Stomach (tissue), 9 donors: ENCODE data around the gene CX3CL1. TPM values are rescaled to one million over a fixed set of nuclear protein-coding genes. Genes with fewer than 3 reads are reported as not detected.

Experiments used
- DNase-seq, 2 donors: peaks; one replicate each; pipeline versions ENCODE4 v3.0.0 to v3.0.0-alpha.2; 2013 to 2019
- H3K27ac ChIP-seq, 5 donors: fragments of 200-600 bp in 4 of 5; sonication (generic) in 4 of 5; one replicate each; pipeline ENCODE4 v1.5.1; 2013 to 2019; ENCODE audit warnings: mild to moderate bottlenecking in 1 of 5, moderate library complexity in 1 of 5
- H3K27me3 ChIP-seq, 3 donors: fragments of 200-600 bp; sonication (generic); one replicate each; pipeline ENCODE4 v1.5.1; 2017 to 2019; ENCODE audit warnings: mixed run types in 1 of 3
- H3K36me3 ChIP-seq, 4 donors: fragments of 200-600 bp; sonication (generic); 1 replicate in 3 of 4; 2 replicates in 1 of 4; pipeline ENCODE4 v1.5.1; 2016 to 2019
- H3K4me1 ChIP-seq, 4 donors: fragments of 200-600 bp; sonication (generic); one replicate each; pipeline ENCODE4 v1.5.1; 2016 to 2019
- H3K4me3 ChIP-seq, 4 donors: fragments of 200-600 bp; sonication (generic) in 3 of 4; one replicate each; pipeline ENCODE4 v1.5.1; 2016 to 2019; ENCODE audit warnings: mild to moderate bottlenecking in 1 of 4
- H3K9me3 ChIP-seq, 4 donors: fragments of 200-600 bp; sonication (generic); one replicate each; pipeline ENCODE4 v1.5.1; 2016 to 2019
- EP300 ChIP-seq: sonication (generic); formaldehyde crosslinking; IDR thresholded peaks from one replicate; pipeline ENCODE4 v1.6.1; 2017; ENCODE audit warnings: antibody characterized with exemption
- POLR2A ChIP-seq, 4 donors: fragments of 450-650 bp; IDR thresholded peaks; one replicate each; pipeline ENCODE4 v1.6.1; 2016; ENCODE audit warnings: antibody characterized with exemption in 4 of 4, control low read depth in 2 of 4, mild to moderate bottlenecking in 1 of 4, moderate library complexity in 1 of 4
- POLR2AphosphoS5 ChIP-seq, 3 donors: sonication (generic); formaldehyde crosslinking; IDR thresholded peaks; one replicate each; pipeline ENCODE4 v1.6.1; 2016; ENCODE audit warnings: antibody characterized with exemption in 3 of 3
- WGBS, 5 donors: extraction: QIAGEN DNeasy Blood & Tissue Kit in 3 of 5; methylation state at CpG; one replicate each; pipeline versions ENCODE4 v1.1.5 to v1.1.7; 2013 to 2018; 5-methylcytosine and 5-hydroxymethylcytosine counted together
- intact Hi-C: fragments of 100-400 bp; cut with DNase I; formaldehyde crosslinking; loops from one replicate; pipeline ENCODE4 v1.15.1; 2023; ENCODE audit warnings: low total_unique reads
- polyA plus RNA-seq, 3 donors: library from polyadenylated mRNA; stranded (reverse); fragments of 200-250 nt; gene quantifications; one replicate each; pipeline ENCODE4 v1.2.3, GENCODE V29; 2013
- total RNA-seq, 5 donors: library from RNA; depleted of rRNA; stranded (reverse); fragments of >200 nt; gene quantifications; one replicate each; pipeline versions ENCODE4 v1.1.0 to v1.2.3, GENCODE V29; 2014 to 2016
- TF ChIP-seq, protein P1 (sequence below), 7 experiments: fragments of 450-650 bp in 4 of 7; fragments of 200-600 bp in 3 of 7; sonication (generic) in 3 of 7; IDR thresholded peaks; one replicate each; pipeline ENCODE4 v1.5.1; 2016 to 2019; ENCODE audit warnings: antibody characterized with exemption in 7 of 7, control low read depth in 2 of 7, mild to moderate bottlenecking in 1 of 7
- donor health status: healthy with polysubstance abuse.
- donor health status: Bipolar disorder and iron deficiency.
- donor health status: healthy.

Gene CX3CL1
- total and polyA plus RNA-seq, 8 donors = 1.3 to 43.8 (median 6.7) TPM; not detected in 2

DNA sequence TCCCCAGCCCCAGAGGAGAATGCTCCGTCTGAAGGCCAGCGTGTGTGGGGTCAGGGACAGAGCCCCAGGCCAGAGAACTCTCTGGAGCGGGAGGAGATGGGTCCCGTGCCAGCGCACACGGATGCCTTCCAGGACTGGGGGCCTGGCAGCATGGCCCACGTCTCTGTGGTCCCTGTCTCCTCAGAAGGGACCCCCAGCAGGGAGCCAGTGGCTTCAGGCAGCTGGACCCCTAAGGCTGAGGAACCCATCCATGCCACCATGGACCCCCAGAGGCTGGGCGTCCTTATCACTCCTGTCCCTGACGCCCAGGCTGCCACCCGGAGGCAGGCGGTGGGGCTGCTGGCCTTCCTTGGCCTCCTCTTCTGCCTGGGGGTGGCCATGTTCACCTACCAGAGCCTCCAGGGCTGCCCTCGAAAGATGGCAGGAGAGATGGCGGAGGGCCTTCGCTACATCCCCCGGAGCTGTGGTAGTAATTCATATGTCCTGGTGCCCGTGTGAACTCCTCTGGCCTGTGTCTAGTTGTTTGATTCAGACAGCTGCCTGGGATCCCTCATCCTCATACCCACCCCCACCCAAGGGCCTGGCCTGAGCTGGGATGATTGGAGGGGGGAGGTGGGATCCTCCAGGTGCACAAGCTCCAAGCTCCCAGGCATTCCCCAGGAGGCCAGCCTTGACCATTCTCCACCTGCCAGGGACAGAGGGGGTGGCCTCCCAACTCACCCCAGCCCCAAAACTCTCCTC lies 10.4 kb downstream of the CX3CL1 start:
- H3K27ac ChIP-seq = no peak overlapping the region
- DNase-seq = no peak
- intact Hi-C loops = no loop called here
- peaks cover 0 to 17% (median 11%) of the 10 kb centered on the region in 4 donors for H3K36me3 ChIP-seq
- 89 to 95% (median 94%) methylated on average over 7 to 16 of the region's 16 CpGs for WGBS, 5 donors
- no peak for TF ChIP-seq POLR2A (IDR thresholded peaks at IDR 0.05)
- H3K4me1 ChIP-seq = peaks cover 0 to 49% (median 28%) of the 10 kb centered on the region in 4 donors
- no peak overlapping the region for H3K4me3 ChIP-seq
- no peaks in the 10 kb centered on the region for H3K9me3 ChIP-seq
- no peaks in the 10 kb centered on the region for H3K27me3 ChIP-seq

DNA sequence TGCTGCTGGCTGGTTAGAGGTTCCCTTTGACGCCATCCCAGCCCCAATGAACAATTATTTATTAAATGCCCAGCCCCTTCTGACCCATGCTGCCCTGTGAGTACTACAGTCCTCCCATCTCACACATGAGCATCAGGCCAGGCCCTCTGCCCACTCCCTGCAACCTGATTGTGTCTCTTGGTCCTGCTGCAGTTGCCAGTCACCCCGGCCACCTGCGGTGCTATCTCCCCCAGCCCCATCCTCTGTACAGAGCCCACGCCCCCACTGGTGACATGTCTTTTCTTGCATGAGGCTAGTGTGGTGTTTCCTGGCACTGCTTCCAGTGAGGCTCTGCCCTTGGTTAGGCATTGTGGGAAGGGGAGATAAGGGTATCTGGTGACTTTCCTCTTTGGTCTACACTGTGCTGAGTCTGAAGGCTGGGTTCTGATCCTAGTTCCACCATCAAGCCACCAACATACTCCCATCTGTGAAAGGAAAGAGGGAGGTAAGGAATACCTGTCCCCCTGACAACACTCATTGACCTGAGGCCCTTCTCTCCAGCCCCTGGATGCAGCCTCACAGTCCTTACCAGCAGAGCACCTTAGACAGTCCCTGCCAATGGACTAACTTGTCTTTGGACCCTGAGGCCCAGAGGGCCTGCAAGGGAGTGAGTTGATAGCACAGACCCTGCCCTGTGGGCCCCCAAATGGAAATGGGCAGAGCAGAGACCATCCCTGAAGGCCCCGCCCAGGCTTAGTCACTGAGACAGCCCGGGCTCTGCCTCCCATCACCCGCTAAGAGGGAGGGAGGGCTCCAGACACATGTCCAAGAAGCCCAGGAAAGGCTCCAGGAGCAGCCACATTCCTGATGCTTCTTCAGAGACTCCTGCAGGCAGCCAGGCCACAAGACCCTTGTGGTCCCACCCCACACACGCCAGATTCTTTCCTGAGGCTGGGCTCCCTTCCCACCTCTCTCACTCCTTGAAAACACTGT lies 11.3 kb downstream of the CX3CL1 start:
- Histone ChIP-seq H3K4me1 (peaks cover 0 to 48% (median 26%) of the 10 kb centered on the region in 4 donors), H3K36me3 (peaks cover 0 to 17% (median 11%) of the 10 kb centered on the region in 4 donors), H3K9me3 (no peaks in the 10 kb centered on the region), H3K4me3 (no peak overlapping the region), H3K27ac (peak overlapping the region in 2 of 5 donors; percentile 28 to 38), H3K27me3 (no peaks in the 10 kb centered on the region)
- intact Hi-C loops = no loop called here
- TF ChIP-seq EP300 (no peak), POLR2AphosphoS5 (IDR thresholded peaks at IDR 0.05) (no peak), POLR2A (IDR thresholded peaks at IDR 0.05) (no peak)
- TF ChIP-seq, protein P1, sequence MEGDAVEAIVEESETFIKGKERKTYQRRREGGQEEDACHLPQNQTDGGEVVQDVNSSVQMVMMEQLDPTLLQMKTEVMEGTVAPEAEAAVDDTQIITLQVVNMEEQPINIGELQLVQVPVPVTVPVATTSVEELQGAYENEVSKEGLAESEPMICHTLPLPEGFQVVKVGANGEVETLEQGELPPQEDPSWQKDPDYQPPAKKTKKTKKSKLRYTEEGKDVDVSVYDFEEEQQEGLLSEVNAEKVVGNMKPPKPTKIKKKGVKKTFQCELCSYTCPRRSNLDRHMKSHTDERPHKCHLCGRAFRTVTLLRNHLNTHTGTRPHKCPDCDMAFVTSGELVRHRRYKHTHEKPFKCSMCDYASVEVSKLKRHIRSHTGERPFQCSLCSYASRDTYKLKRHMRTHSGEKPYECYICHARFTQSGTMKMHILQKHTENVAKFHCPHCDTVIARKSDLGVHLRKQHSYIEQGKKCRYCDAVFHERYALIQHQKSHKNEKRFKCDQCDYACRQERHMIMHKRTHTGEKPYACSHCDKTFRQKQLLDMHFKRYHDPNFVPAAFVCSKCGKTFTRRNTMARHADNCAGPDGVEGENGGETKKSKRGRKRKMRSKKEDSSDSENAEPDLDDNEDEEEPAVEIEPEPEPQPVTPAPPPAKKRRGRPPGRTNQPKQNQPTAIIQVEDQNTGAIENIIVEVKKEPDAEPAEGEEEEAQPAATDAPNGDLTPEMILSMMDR (IDR thresholded peaks at IDR 0.05) = no peak
- peak in 1 of 2 donors; percentile 67 for DNase-seq
- 67 to 91% (median 80%) methylated on average over 6 to 8 of the region's 8 CpGs for WGBS, 5 donors

DNA sequence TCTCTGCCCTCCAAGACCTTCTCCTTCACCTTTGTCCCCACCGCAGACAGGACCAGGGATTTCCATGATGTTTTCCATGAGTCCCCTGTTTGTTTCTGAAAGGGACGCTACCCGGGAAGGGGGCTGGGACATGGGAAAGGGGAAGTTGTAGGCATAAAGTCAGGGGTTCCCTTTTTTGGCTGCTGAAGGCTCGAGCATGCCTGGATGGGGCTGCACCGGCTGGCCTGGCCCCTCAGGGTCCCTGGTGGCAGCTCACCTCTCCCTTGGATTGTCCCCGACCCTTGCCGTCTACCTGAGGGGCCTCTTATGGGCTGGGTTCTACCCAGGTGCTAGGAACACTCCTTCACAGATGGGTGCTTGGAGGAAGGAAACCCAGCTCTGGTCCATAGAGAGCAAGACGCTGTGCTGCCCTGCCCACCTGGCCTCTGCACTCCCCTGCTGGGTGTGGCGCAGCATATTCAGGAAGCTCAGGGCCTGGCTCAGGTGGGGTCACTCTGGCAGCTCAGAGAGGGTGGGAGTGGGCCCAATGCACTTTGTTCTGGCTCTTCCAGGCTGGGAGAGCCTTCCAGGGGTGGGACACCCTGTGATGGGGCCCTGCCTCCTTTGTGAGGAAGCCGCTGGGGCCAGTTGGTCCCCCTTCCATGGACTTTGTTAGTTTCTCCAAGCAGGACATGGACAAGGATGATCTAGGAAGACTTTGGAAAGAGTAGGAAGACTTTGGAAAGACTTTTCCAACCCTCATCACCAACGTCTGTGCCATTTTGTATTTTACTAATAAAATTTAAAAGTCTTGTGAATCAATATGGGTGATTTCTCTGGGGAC lies 12.2 kb downstream of the CX3CL1 start:
- Histone ChIP-seq H3K4me1 (peaks cover 0 to 45% (median 25%) of the 10 kb centered on the region in 4 donors), H3K9me3 (no peaks in the 10 kb centered on the region), H3K27me3 (no peaks in the 10 kb centered on the region), H3K27ac (peak overlapping the region in 2 of 5 donors; percentile 28 to 38), H3K4me3 (no peak overlapping the region), H3K36me3 (peaks cover 0 to 17% (median 11%) of the 10 kb centered on the region in 4 donors)
- intact Hi-C loops = no loop called here
- DNase-seq = peak in 1 of 2 donors; percentile 73
- 53 to 73% (median 64%) methylated on average over 11 of the region's 11 CpGs for WGBS, 5 donors
- TF ChIP-seq POLR2A (IDR thresholded peaks at IDR 0.05) (no peak), POLR2AphosphoS5 (IDR thresholded peaks at IDR 0.05) (no peak), EP300 (no peak)
- TF ChIP-seq, protein P1 (IDR thresholded peaks at IDR 0.05) = no peak

DNA sequence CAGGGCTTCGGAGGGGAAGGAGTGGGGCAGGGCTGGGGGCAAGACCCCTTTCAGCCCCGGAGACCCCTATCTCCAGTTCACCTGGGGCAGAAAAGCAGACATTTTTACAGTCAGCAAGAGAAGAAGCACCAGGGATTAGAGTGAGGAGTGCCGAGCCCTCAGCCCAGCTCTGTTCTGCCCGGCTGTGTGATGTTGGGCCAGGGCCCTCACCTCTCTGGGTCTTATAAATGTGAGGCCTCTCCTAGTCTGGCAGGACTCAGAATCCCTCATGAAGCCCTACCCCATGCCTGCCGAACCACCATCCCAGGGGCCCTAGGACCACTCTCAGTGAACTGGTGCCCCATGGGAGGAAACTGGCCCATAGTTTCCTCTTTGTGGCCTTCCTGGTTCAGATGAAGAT lies 12.8 kb downstream of the CX3CL1 start:
- Histone ChIP-seq H3K27me3 (no peaks in the 10 kb centered on the region), H3K4me1 (peaks cover 0 to 45% (median 24%) of the 10 kb centered on the region in 4 donors), H3K4me3 (no peak overlapping the region), H3K27ac (no peak overlapping the region), H3K9me3 (no peaks in the 10 kb centered on the region), H3K36me3 (peaks cover 0 to 17% (median 11%) of the 10 kb centered on the region in 4 donors)
- TF ChIP-seq EP300 (no peak), POLR2AphosphoS5 (IDR thresholded peaks at IDR 0.05) (no peak), POLR2A (IDR thresholded peaks at IDR 0.05) (no peak)
- TF ChIP-seq, protein P1 (IDR thresholded peaks at IDR 0.05) = no peak
- WGBS, 5 donors = 68 to 91% (median 88%) methylated on average over 5 of the region's 5 CpGs
- intact Hi-C loops = no loop called here
- DNase-seq = no peak
